ENCODE data around the gene EREG.

Gene EREG

DNA sequence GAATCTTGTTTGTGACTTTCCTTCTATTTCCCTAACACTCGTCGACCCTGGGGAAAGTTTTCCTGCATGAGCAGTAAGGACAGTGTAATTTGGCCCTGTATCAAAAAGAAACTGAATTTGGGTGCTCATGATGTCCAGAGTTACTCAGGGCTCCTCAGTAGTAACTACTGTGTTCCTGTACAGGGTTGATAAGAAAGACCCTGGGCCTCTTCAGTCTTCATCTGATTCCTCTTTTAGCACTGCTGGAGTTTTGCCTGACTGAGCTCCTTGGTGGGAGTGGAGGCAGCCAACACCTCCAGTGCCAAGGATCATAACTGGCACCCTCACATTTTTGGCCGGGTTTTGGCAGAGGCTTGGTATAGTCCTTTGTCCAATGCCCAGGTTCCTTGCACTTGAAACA lies 72.9 kb downstream of the EREG start:
- H3K27ac ChIP-seq = no peak overlapping the region
- no peak overlapping the region for H3K4me2 ChIP-seq
- no peaks in the 10 kb centered on the region for H4K20me1 ChIP-seq
- no peak overlapping the region for H3K9ac ChIP-seq
- no peak overlapping the region for H3K4me3 ChIP-seq
- no peaks in the 10 kb centered on the region for H3K4me1 ChIP-seq
- no peaks in the 10 kb centered on the region for H3K9me3 ChIP-seq
- no peaks in the 10 kb centered on the region for H3K36me3 ChIP-seq
- H3K27me3 ChIP-seq = no peaks in the 10 kb centered on the region
- TF ChIP-seq Cebpa-rat (IDR thresholded peaks at IDR 0.05) = no peak
